ENCODE results near the gene CSNK1A1L. TPM values are rescaled to one million over a fixed set of nuclear protein-coding genes. Genes with fewer than 3 reads are reported as not detected.
A peak's percentile ranks its signal among the peaks of the same experiment; 100 is the strongest.

The CSNK1A1L gene
- total and polyA plus RNA-seq, 2 of the 13 experiments (the other 11 are each of a cell fraction or from before 2014, with no cell fraction given): not detected

DNA sequence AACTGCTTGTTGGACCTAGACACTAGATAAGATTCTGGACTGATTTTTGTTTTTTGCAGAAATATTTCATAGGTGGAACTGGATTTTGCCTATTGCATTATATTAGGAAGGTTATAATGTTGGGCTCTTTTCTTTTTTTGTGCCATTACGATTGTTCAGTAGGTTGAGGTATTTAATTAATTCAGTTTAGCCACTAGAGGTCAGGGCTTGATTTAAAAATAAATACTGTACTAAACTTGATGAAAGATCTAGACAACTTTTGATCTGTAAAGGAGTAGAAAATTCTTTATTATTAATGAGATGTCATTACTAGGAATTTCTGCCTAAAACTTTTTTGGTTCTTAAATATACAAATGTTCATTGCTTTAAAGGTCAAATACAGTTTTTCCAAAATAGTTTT is 30.8 kb downstream of the CSNK1A1L start:
- ChIA-PET POLR2A (no interaction called here), CTCF (ENCODE audit: low intra/inter-chr PET ratio, low total read pairs) (no interaction called here)
- DNase-seq (ENCODE audit: low spot score) (no peak), FAIRE-seq (no peak), ATAC-seq (no peak)
- Histone ChIP-seq H3K4me1 (ENCODE audit: insufficient read depth, low read length) (peaks cover 11% of the 10 kb centered on the region), H3K9me3 (ENCODE audit: low read length) (no peaks in the 10 kb centered on the region), H3K4me2 (ENCODE audit: low read depth, low read length) (no peak overlapping the region), H3K27me3 (ENCODE audit: control insufficient read depth in 1 of 2, insufficient read depth in 2 of 2, low read length in 2 of 2) (peaks cover 0 to 11% of the 10 kb centered on the region in 2 experiments; a peak in 1 of 5 replicates), H3K36me3 (replicated peaks in 1 of 2; ENCODE audit: control insufficient read depth in 1 of 2, insufficient read depth in 2 of 2, low read length in 2 of 2) (no peaks in the 10 kb centered on the region), H3K79me2 (ENCODE audit: insufficient read depth, low read length) (no peaks in the 10 kb centered on the region), H2AFZ (ENCODE audit: low read length) (no peak overlapping the region), H3K9ac (ENCODE audit: insufficient read depth, low read depth, low read length) (no peak overlapping the region), H3K4me3 (replicated peaks in 1 of 3; ENCODE audit: insufficient read depth in 1 of 3, low read depth in 2 of 3, low read length in 3 of 3) (no peak overlapping the region), H3K27ac (ENCODE audit: extremely low read length, insufficient read depth, low read length) (no peak overlapping the region), H4K20me1 (ENCODE audit: insufficient read depth, low read length) (no peaks in the 10 kb centered on the region)
- in situ Hi-C loops (cut with HindIII; ENCODE audit: extremely low pct_ligation_motif_present, low pct_unique_long_range_greater_than_20kb) (no loop called here), intact Hi-C loops (cut with micrococcal nuclease; ENCODE audit: unreplicated experiment) (loop anchor here (5.0 kb wide), 1 partner anchor 1508 kb away; no protein-coding TSS in a partner anchor)
- WGBS (ENCODE audit: low lambda C conversion rate): 2% methylated on average over 1 of the region's 1 CpG
- no peak for TF ChIP-seq DMTF1 (CRISPR knock-in tag; IDR thresholded peaks at IDR 0.05)
- TF ChIP-seq IKZF4 (CRISPR knock-in tag; IDR thresholded peaks at IDR 0.05; ENCODE audit: borderline replicate concordance, low read depth, not compliant biosample characterization): no peak
- no peak for TF ChIP-seq NFKBIZ (CRISPR knock-in tag; IDR thresholded peaks at IDR 0.05)
- no peak for TF ChIP-seq ZBTB20 (CRISPR knock-in tag; IDR thresholded peaks at IDR 0.05; ENCODE audit: borderline replicate concordance, low read depth)
- peak; percentile 31; the same call in 1 of the 2 replicates for TF ChIP-seq STAG1 (CRISPR knock-in tag; IDR thresholded peaks at IDR 0.05)
- TF ChIP-seq ZFP36 (IDR thresholded peaks at IDR 0.05; ENCODE audit: borderline replicate concordance, low read depth, low read length, partially characterized antibody): no peak
- no peak for TF ChIP-seq ETV5 (CRISPR knock-in tag; IDR thresholded peaks at IDR 0.05; ENCODE audit: borderline replicate concordance)
- no peak for TF ChIP-seq ZNF678 (CRISPR knock-in tag; IDR thresholded peaks at IDR 0.05)
- TF ChIP-seq HCFC1 (IDR thresholded peaks at IDR 0.05; ENCODE audit: low read depth, low read length): no peak
- TF ChIP-seq ZFP36L2 (CRISPR knock-in tag; IDR thresholded peaks at IDR 0.05): no peak
- 0 out of 2 replicates have a peak, but pooled peaks have one; percentile 14 for TF ChIP-seq CTCF (CRISPR knock-in tag; IDR thresholded peaks at IDR 0.05)
- no peak for TF ChIP-seq MXD1 (CRISPR knock-in tag; IDR thresholded peaks at IDR 0.05)
- no peak for TF ChIP-seq ZNF101 (CRISPR knock-in tag; IDR thresholded peaks at IDR 0.05; ENCODE audit: borderline replicate concordance, low read depth)
- TF ChIP-seq ZNF432 (CRISPR knock-in tag; IDR thresholded peaks at IDR 0.05; ENCODE audit: borderline replicate concordance): no peak
- TF ChIP-seq, protein P1, sequence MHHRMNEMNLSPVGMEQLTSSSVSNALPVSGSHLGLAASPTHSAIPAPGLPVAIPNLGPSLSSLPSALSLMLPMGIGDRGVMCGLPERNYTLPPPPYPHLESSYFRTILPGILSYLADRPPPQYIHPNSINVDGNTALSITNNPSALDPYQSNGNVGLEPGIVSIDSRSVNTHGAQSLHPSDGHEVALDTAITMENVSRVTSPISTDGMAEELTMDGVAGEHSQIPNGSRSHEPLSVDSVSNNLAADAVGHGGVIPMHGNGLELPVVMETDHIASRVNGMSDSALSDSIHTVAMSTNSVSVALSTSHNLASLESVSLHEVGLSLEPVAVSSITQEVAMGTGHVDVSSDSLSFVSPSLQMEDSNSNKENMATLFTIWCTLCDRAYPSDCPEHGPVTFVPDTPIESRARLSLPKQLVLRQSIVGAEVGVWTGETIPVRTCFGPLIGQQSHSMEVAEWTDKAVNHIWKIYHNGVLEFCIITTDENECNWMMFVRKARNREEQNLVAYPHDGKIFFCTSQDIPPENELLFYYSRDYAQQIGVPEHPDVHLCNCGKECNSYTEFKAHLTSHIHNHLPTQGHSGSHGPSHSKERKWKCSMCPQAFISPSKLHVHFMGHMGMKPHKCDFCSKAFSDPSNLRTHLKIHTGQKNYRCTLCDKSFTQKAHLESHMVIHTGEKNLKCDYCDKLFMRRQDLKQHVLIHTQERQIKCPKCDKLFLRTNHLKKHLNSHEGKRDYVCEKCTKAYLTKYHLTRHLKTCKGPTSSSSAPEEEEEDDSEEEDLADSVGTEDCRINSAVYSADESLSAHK (CRISPR knock-in tag; IDR thresholded peaks at IDR 0.05; ENCODE audit: borderline replicate concordance): no peak
- no TSS peak for BruUV-seq (replicated peaks)
